BLaER1 (cell line): ENCODE results near the gene ZBTB46.
A peak's percentile ranks its signal among the peaks of the same experiment; 100 is the strongest.

Experiments
- H3K27ac ChIP-seq: shearing (Covaris generic); formaldehyde crosslinking; 2 replicates; pipeline ENCODE4 v1.8.1; 2022
- H3K27me3 ChIP-seq: shearing (Covaris generic); formaldehyde crosslinking; 2 replicates; pipeline ENCODE4 v1.8.1; 2022
- H3K36me3 ChIP-seq: shearing (Covaris generic); formaldehyde crosslinking; 2 replicates; pipeline ENCODE4 v1.8.1; 2022
- H3K4me1 ChIP-seq: shearing (Covaris generic); formaldehyde crosslinking; 2 replicates; pipeline ENCODE4 v1.8.1; 2022
- H3K4me2 ChIP-seq: shearing (Covaris generic); formaldehyde crosslinking; 2 replicates; pipeline ENCODE4 v1.8.1; 2022
- H3K4me3 ChIP-seq: shearing (Covaris generic); formaldehyde crosslinking; 2 replicates; pipeline ENCODE4 v1.8.1; 2022
- H3K9ac ChIP-seq: shearing (Covaris generic); formaldehyde crosslinking; 2 replicates; pipeline ENCODE4 v1.8.1; 2022
- H3K9me3 ChIP-seq: shearing (Covaris generic); formaldehyde crosslinking; 2 replicates; pipeline ENCODE4 v1.8.1; 2022
- H4K20me1 ChIP-seq: shearing (Covaris generic); formaldehyde crosslinking; 2 replicates; pipeline ENCODE4 v1.8.1; 2022
- Cebpa-rat ChIP-seq: shearing (Covaris generic); IDR thresholded peaks from 2 replicates; pipeline ENCODE4 v1.8.1; 2022

The ZBTB46 gene

DNA sequence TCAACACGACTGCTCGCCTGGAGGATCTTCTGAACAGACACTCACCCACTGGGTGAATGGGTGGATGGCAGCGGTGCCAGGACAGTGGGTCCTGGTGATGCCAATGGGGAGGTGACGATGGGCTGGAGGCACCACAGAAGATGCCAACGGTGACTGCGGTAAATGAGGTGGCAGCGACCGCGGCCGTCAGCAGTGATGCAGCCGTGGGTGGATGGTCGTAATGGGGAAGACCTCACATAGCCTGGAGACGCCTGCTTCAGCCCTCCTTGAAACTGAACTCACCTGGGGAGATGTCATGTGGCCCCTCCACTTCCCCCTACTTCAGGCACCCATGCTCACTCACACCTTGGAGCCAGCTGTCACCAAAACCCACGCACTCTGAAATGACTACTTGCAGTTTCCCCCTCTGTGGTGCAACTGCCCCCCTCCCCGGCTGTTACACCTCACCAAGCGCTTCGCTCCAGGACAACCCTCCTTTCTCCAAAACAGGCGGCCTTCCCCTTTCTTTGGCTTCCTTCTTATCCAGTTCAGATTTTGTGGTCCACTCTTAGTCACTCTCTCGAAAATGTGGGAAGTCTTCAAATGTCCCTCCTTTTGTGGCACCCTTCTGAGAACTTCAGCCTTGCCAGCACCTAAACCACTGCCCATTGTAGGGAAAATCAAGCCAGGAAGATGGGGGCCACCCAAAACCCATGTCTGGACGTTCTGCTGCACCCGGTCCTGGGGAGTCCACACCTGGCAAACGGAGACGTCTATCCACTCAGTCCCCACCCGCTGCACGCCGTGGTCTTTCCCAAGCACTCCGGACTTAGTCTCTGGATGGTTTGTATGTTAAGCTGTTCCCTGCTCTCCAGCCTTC, 19.9 kb upstream of the ZBTB46 start:
- H3K4me2 ChIP-seq: peak overlapping the region; percentile 43

DNA sequence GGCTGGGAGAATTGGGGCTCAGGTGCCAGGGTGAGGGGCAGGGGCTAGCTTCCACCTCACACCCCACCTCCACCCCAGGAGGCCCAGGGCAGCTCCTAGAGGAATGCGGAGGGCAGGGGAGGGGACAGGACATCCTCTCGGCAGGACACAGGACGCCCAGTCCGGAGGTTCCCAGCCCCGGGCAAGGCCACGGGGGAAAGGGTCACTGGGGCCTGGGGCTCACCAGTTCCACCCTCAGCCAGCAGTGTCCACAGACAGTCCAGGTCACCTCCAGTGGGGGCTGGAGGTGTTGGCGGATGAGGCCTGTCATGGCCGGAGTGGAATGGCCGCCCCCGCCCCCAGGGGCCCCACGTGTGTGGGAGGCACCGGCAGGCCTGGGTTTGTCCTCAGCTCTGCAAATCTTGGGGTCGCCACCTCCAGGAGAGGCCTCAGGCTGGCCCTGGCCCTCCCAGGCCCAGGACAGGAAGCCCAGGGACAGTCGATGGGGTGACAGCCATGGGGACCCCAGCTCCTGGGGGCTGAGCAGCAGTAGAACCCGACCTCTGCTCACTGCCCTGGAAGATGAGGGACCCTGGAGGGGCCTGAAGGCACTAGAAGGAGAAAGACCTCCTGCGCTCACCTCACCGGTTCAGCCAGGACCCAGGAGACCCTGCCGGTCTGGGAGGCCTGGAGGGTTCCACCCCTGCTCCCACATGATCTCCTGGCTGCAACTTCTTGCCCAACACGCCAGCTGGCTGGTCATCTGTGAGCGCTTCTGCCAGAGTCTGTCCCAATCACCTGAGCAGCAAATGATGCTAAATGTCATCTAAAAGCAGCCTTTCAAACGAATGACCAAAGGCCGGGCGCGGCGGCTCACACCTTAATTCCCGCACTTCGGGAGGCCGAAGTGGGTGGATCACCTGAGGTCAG, 17.2 kb upstream of the ZBTB46 start:
- Histone ChIP-seq H3K4me1 (peaks cover 66% of the 10 kb centered on the region), H3K4me3 (no peak overlapping the region), H3K9me3 (0 out of 2 replicates have a peak, but pooled peaks cover 4% of the 10 kb centered on the region), H3K4me2 (peak overlapping the region; percentile 96), H4K20me1 (peaks cover 13% of the 10 kb centered on the region; the same call in 1 of the 2 replicates), H3K36me3 (no peaks in the 10 kb centered on the region), H3K27me3 (no peaks in the 10 kb centered on the region), H3K27ac (peak overlapping the region; percentile 72), H3K9ac (peak overlapping the region; percentile 29; the same call in 1 of the 2 replicates)
- TF ChIP-seq Cebpa-rat: no peak

More for the DNA sequence above, 19.9 kb upstream of the ZBTB46 start:
- Histone ChIP-seq H3K4me1 (peaks cover 65% of the 10 kb centered on the region), H3K4me3 (no peak overlapping the region), H3K9ac (no peak overlapping the region), H3K36me3 (no peaks in the 10 kb centered on the region), H3K27me3 (no peaks in the 10 kb centered on the region), H4K20me1 (no peaks in the 10 kb centered on the region), H3K9me3 (0 out of 2 replicates have a peak, but pooled peaks cover 4% of the 10 kb centered on the region), H3K27ac (no peak overlapping the region)
- TF ChIP-seq Cebpa-rat: no peak

DNA sequence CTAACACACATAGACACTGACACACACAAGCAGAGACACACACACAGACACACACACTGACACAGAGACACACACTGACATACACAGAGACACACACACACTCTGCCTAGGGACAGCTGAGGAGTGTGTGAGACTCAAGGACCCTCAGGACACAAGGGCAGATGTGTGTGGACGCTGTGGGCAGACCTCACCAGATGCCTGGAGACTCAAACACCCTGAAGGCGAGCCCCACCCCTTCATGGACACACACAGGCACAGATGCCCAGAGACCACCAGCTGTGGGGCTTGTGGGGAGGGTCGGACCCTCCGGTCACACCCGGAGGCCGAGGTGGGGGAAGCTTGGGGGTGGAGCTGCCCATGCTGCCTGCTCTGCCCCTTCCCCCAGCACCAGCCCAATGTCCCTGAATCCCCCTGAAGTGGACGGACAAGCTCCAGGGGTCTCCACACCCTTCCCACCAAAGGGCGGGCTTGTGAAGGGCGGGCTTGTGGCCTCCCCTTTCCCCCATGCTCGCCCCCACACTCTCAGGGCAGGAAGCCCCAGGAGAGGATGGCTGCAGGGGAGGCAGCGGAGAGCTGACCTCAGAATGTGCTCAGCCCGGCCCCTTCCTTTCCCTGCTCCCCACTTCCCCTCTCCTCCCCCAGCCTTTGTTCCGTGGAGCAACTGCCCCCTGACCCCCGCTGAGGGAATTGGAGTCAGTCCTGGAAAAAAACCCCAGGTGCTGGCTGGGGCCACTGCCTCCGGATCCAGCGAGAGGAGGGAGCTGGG, 16.4 kb upstream of the ZBTB46 start:
- Histone ChIP-seq H4K20me1 (peaks cover 14% of the 10 kb centered on the region; the same call in 1 of the 2 replicates), H3K4me2 (peak overlapping the region; percentile 96), H3K4me1 (peaks cover 74% of the 10 kb centered on the region), H3K9ac (peak overlapping the region; percentile 29; the same call in 1 of the 2 replicates), H3K9me3 (0 out of 2 replicates have a peak, but pooled peaks cover 4% of the 10 kb centered on the region), H3K36me3 (no peaks in the 10 kb centered on the region), H3K4me3 (no peak overlapping the region), H3K27ac (peak overlapping the region; percentile 72), H3K27me3 (no peaks in the 10 kb centered on the region)
- TF ChIP-seq Cebpa-rat: no peak

DNA sequence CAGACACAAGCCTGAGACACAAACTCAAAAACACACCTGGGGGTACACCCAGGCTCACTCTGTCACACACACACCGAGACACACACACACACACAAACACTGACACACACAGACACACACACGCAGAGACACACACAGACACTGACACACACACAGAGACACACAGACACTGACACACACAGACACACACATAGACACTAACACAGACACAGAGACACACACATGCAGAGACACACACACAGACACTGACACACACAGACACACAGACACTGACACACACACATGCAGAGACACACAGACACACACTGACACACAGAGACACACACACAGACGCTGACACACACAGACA, 15.8 kb upstream of the ZBTB46 start:
- Histone ChIP-seq H4K20me1 (peaks cover 14% of the 10 kb centered on the region; the same call in 1 of the 2 replicates), H3K4me2 (peak overlapping the region; percentile 96), H3K36me3 (no peaks in the 10 kb centered on the region), H3K9ac (no peak overlapping the region), H3K27me3 (no peaks in the 10 kb centered on the region), H3K4me1 (peaks cover 80% of the 10 kb centered on the region), H3K9me3 (0 out of 2 replicates have a peak, but pooled peaks cover 4% of the 10 kb centered on the region), H3K4me3 (no peak overlapping the region), H3K27ac (peak overlapping the region; percentile 72; the same call in 1 of the 2 replicates)
- no peak for TF ChIP-seq Cebpa-rat

DNA sequence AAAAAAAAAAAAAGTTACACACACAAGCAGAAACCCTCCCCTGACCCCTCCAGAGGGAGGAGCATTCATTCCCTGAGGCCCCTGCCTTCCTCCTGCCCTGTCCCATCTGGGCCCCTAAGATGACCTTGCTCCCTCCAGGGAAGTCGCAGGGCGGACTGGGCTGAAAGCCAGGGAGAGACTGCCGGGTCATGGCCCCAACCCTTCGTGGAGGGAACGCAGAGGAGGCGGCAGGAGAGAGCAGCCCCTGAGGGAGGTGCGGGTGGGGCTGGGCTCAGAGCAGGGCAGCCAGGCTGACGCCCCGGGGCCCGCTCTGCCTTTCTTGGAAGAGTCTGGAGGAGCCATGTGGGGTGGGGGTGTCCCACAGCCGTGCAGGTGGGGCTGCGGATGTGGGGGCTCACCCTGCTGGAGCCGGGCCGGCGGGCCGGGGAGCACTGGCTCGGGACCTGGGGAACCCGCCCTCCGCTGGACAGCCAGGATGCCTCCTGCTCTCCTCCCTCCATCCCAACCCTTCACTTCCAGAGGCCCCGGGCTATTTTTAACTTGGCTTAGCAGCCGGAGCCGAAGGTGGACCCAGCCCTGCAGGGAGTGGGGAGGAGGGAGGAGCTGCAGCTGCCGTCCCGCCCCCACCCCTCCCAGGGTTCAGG, 15.2 kb upstream of the ZBTB46 start:
- Histone ChIP-seq H3K4me2 (peak overlapping the region; percentile 96), H3K9me3 (0 out of 2 replicates have a peak, but pooled peaks cover 4% of the 10 kb centered on the region), H4K20me1 (peaks cover 14% of the 10 kb centered on the region; the same call in 1 of the 2 replicates), H3K27me3 (no peaks in the 10 kb centered on the region), H3K27ac (peak overlapping the region; percentile 44), H3K9ac (no peak overlapping the region), H3K4me1 (peaks cover 83% of the 10 kb centered on the region), H3K36me3 (no peaks in the 10 kb centered on the region), H3K4me3 (0 out of 2 replicates have a peak overlapping the region, but pooled peaks have one; percentile 18)
- no peak for TF ChIP-seq Cebpa-rat

DNA sequence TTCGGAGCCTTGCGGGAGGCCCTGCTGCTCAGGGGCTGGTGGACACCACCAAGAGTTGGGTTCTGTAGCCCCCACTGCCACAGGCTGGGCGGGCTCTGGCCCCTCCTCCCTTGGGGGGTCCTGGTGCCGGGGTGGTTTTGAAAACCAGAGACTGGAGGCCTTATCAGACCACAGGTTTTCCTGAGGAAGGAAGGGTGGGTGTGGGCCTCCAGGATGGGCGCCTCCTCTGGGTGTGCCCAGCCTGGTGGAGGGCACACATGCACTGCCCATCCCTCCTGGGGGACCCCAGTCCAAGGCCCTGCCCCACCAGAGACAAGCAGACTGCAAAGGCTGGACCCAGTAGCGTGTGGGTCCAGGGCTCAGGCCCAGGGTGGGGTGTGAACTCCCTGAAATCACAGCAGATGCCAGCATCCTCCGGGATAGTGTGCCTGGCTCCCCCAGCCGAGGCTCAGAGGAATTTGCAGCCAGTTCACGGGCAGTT, 13.5 kb upstream of the ZBTB46 start:
- H3K9me3 ChIP-seq: no peaks in the 10 kb centered on the region
- peaks cover 91% of the 10 kb centered on the region for H3K4me1 ChIP-seq
- peak overlapping the region; percentile 96 for H3K4me2 ChIP-seq
- H4K20me1 ChIP-seq: peaks cover 14% of the 10 kb centered on the region; the same call in 1 of the 2 replicates
- H3K4me3 ChIP-seq: peak overlapping the region; percentile 44
- peak overlapping the region; percentile 15; the same call in 1 of the 2 replicates for H3K9ac ChIP-seq
- H3K27ac ChIP-seq: peak overlapping the region; percentile 31; the same call in 1 of the 2 replicates
- H3K36me3 ChIP-seq: no peaks in the 10 kb centered on the region
- no peak for TF ChIP-seq Cebpa-rat
- no peaks in the 10 kb centered on the region for H3K27me3 ChIP-seq

DNA sequence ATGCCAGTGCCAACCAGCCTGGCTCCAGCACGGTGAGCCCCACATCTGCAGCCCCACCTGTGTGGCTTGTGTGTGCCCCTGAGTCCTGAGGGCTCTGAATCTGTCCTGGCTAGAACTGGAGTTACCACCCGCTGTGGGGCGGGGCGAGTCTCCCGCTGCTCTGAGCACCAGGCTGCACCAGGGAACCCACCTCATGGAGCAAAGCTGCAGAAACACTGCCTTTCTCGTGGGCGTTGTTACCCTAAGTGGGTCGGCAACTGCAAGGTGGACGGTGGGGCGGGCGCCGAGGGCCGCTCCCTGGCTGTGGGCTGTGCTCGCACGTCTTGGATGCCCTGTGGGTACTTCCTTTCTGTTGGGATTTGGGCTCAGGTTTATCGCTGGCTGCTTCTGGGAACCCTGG, 12.7 kb upstream of the ZBTB46 start:
- Histone ChIP-seq H3K9ac (no peak overlapping the region), H3K4me3 (peak overlapping the region; percentile 44; the same call in 1 of the 2 replicates), H3K4me2 (peak overlapping the region; percentile 96), H3K27me3 (no peaks in the 10 kb centered on the region), H3K36me3 (no peaks in the 10 kb centered on the region), H3K27ac (peak overlapping the region; percentile 31; the same call in 1 of the 2 replicates), H3K9me3 (no peaks in the 10 kb centered on the region), H4K20me1 (peaks cover 14% of the 10 kb centered on the region; the same call in 1 of the 2 replicates), H3K4me1 (peaks cover 99% of the 10 kb centered on the region)
- TF ChIP-seq Cebpa-rat: no peak

DNA sequence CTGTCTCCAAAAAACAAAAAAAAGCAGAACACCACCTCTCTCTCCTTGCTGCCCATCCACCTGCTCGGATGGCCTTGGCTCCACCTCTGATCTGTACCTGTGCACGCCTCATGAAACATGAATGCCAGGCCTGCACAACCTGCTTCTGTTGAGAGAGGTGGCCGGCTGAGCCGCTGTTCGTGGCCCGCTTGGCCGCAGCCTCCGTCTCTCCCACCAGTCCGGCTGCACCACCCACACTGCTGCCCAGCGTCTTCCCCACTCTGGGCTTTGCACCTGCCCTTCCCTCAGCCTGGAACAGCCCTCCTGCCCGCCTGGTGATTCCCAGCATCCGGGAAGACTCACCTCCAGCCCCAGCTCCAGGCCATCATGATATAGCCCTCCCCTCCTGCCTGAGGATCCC, 12.2 kb upstream of the ZBTB46 start:
- peaks cover 14% of the 10 kb centered on the region; the same call in 1 of the 2 replicates for H4K20me1 ChIP-seq
- no peak for TF ChIP-seq Cebpa-rat
- peaks cover 100% of the 10 kb centered on the region for H3K4me1 ChIP-seq
- peak overlapping the region; percentile 44; the same call in 1 of the 2 replicates for H3K4me3 ChIP-seq
- no peaks in the 10 kb centered on the region for H3K9me3 ChIP-seq
- H3K4me2 ChIP-seq: peak overlapping the region; percentile 96
- no peak overlapping the region for H3K9ac ChIP-seq
- 0 out of 2 replicates have a peak overlapping the region, but pooled peaks have one; percentile 57 for H3K27ac ChIP-seq
- no peaks in the 10 kb centered on the region for H3K36me3 ChIP-seq
- no peaks in the 10 kb centered on the region for H3K27me3 ChIP-seq
